DMS114 treated with DMSO at 0.1 percent for 48 hours (cell line): ENCODE measurements around the gene RPL15.
"Not testable (repeated sequence)": the region's sequence is repeated elsewhere in the genome, so short reads cannot be mapped to it uniquely, and the experiment has no call there.

Source experiments
- DNase-seq: peaks from one replicate; lab custom pipeline; 2025; ENCODE audit not compliant: unreplicated experiment; lab: John Stamatoyannopoulos, UW

The RPL15 gene

GRCh38 chr3:23889386-23889785 lies 27.5 kb upstream of the RPL15 start:
- DNase-seq, result no peak

GRCh38 chr3:23889950-23890349 lies 27.0 kb upstream of the RPL15 start:
- no peak for DNase-seq

- DNase-seq, result no peak
Measured at GRCh38 chr3:23894254-23895061, 22.5 kb upstream of the RPL15 start.

- no peak for DNase-seq
Measured at GRCh38 chr3:23895181-23895580, 21.8 kb upstream of the RPL15 start.

- DNase-seq, result no peak
Measured at GRCh38 chr3:23900744-23901143, 16.2 kb upstream of the RPL15 start.

GRCh38 chr3:23904545-23904944 lies 12.4 kb upstream of the RPL15 start:
- DNase-seq, result no peak

- DNase-seq, result no peak
Measured at GRCh38 chr3:23909341-23909740, 7.6 kb upstream of the RPL15 start.

- DNase-seq, result no peak
Measured at GRCh38 chr3:23911397-23911796, 5.5 kb upstream of the RPL15 start.

- not testable (repeated sequence) for DNase-seq
Measured at GRCh38 chr3:23912335-23912734, 4.6 kb upstream of the RPL15 start.

GRCh38 chr3:23913182-23913581 lies 3.8 kb upstream of the RPL15 start:
- DNase-seq, result no peak

- no peak for DNase-seq
Measured at GRCh38 chr3:23913873-23914743, 2.8 kb upstream of the RPL15 start.

GRCh38 chr3:23915537-23916108 lies 1.3 kb upstream of the RPL15 start:
- DNase-seq, result peak; percentile 8

- no peak for DNase-seq
Measured at GRCh38 chr3:23916152-23916885, 613 bp upstream of the RPL15 start.

GRCh38 chr3:23917679-23918303 lies 859 bp downstream of the RPL15 start:
- DNase-seq, result not testable (repeated sequence)

GRCh38 chr3:23918331-23918730 lies 1.4 kb downstream of the RPL15 start:
- not testable (repeated sequence) for DNase-seq

GRCh38 chr3:23919628-23920027 lies 2.7 kb downstream of the RPL15 start:
- DNase-seq, result no peak

GRCh38 chr3:23920151-23920655 lies 3.3 kb downstream of the RPL15 start:
- DNase-seq, result no peak

- DNase-seq, result no peak
Measured at GRCh38 chr3:23921052-23921511, 4.2 kb downstream of the RPL15 start.

- peak; percentile 66 for DNase-seq
Measured at GRCh38 chr3:23923786-23924185, 6.9 kb downstream of the RPL15 start.

- DNase-seq, result no peak
Measured at GRCh38 chr3:23926246-23926645, 9.3 kb downstream of the RPL15 start.
